ENCODE data around the gene CCBE1. TPM values are rescaled to one million over a fixed set of nuclear protein-coding genes. Genes with fewer than 3 reads are reported as not detected.

Gene CCBE1
- total RNA-seq, 1 donor from 2014 or later, result 4.1 TPM

DNA sequence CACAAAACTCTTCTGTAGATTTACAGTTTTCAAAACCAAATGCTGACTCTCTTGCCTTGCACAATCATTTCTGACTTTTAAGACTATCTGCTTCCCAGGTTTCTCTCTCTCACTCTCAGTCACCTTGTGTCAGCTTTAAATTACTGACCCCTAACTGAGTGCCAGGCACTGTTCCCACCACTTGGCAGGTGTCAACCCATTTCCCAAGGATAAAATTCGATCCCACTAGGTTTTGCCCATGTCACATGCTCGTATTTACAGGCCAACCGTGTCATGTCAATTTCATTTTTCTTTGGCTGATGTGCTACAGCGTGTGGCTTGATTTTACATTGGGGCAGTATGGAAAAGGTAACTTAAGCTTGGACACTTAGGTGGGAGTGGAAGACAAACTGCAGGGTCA is 312.0 kb downstream of the CCBE1 start:
- Histone ChIP-seq H3K4me3 (ENCODE audit: insufficient read depth, low read depth, low read length) (no peak overlapping the region), H3K36me3 (ENCODE audit: insufficient read depth, low read length) (no peaks in the 10 kb centered on the region), H3K9ac (ENCODE audit: low read length) (no peak overlapping the region), H4K20me1 (ENCODE audit: insufficient read depth, low read length) (no peaks in the 10 kb centered on the region), H3K27me3 (ENCODE audit: insufficient read depth, low read length) (peaks cover 6% of the 10 kb centered on the region), H3K27ac (ENCODE audit: low read depth, low read length) (no peak overlapping the region), H3K79me2 (ENCODE audit: insufficient read depth, low read length) (no peaks in the 10 kb centered on the region), H3K4me1 (ENCODE audit: insufficient read depth, low read length) (no peaks in the 10 kb centered on the region), H3K9me3 (ENCODE audit: insufficient read depth, low read depth, low read length) (no peaks in the 10 kb centered on the region), H3K4me2 (ENCODE audit: low read length) (no peak overlapping the region), H2AFZ (ENCODE audit: low read depth, low read length) (no peak overlapping the region)
- FAIRE-seq (no peak), DNase-seq (ENCODE audit: low read depth) (no peak)
- Mint-ChIP-seq H3K27ac (ENCODE audit: unreplicated experiment) (no peak overlapping the region), H3K9me3 (ENCODE audit: unreplicated experiment) (peaks cover 2% of the 10 kb centered on the region), H3K4me1 (ENCODE audit: low read depth, unreplicated experiment) (peaks cover 4% of the 10 kb centered on the region), H3K36me3 (ENCODE audit: low read depth, unreplicated experiment) (no peaks in the 10 kb centered on the region), H3K4me3 (ENCODE audit: unreplicated experiment) (no peak overlapping the region), H3K27me3 (ENCODE audit: low read depth, unreplicated experiment) (peaks cover 8% of the 10 kb centered on the region)
- no peak for TF ChIP-seq EZH2 (IDR thresholded peaks at IDR 0.05; ENCODE audit: insufficient read depth, low read length)
- TF ChIP-seq, protein P1, sequence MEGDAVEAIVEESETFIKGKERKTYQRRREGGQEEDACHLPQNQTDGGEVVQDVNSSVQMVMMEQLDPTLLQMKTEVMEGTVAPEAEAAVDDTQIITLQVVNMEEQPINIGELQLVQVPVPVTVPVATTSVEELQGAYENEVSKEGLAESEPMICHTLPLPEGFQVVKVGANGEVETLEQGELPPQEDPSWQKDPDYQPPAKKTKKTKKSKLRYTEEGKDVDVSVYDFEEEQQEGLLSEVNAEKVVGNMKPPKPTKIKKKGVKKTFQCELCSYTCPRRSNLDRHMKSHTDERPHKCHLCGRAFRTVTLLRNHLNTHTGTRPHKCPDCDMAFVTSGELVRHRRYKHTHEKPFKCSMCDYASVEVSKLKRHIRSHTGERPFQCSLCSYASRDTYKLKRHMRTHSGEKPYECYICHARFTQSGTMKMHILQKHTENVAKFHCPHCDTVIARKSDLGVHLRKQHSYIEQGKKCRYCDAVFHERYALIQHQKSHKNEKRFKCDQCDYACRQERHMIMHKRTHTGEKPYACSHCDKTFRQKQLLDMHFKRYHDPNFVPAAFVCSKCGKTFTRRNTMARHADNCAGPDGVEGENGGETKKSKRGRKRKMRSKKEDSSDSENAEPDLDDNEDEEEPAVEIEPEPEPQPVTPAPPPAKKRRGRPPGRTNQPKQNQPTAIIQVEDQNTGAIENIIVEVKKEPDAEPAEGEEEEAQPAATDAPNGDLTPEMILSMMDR (IDR thresholded peaks at IDR 0.05; ENCODE audit: insufficient read depth, low read depth, low read length), result no peak

GRCh38 chr18:59383851-59384250 is 313.4 kb downstream of the CCBE1 start:
- TF ChIP-seq, protein P1 (IDR thresholded peaks at IDR 0.05; ENCODE audit: insufficient read depth, low read depth, low read length), result no peak
- no peak for TF ChIP-seq EZH2 (IDR thresholded peaks at IDR 0.05; ENCODE audit: insufficient read depth, low read length)
- Histone ChIP-seq H3K27me3 (ENCODE audit: insufficient read depth, low read length) (peaks cover 11% of the 10 kb centered on the region), H3K4me3 (ENCODE audit: insufficient read depth, low read depth, low read length) (no peak overlapping the region), H2AFZ (ENCODE audit: low read depth, low read length) (no peak overlapping the region), H3K36me3 (ENCODE audit: insufficient read depth, low read length) (no peaks in the 10 kb centered on the region), H3K4me2 (ENCODE audit: low read length) (no peak overlapping the region), H3K9ac (ENCODE audit: low read length) (no peak overlapping the region), H4K20me1 (ENCODE audit: insufficient read depth, low read length) (no peaks in the 10 kb centered on the region), H3K4me1 (ENCODE audit: insufficient read depth, low read length) (no peaks in the 10 kb centered on the region), H3K79me2 (ENCODE audit: insufficient read depth, low read length) (no peaks in the 10 kb centered on the region), H3K9me3 (ENCODE audit: insufficient read depth, low read depth, low read length) (no peaks in the 10 kb centered on the region), H3K27ac (ENCODE audit: low read depth, low read length) (no peak overlapping the region)
- DNase-seq (ENCODE audit: low read depth) (no peak), FAIRE-seq (no peak)
- H3K9me3 Mint-ChIP-seq (ENCODE audit: unreplicated experiment), result peaks cover 6% of the 10 kb centered on the region
- H3K36me3 Mint-ChIP-seq (ENCODE audit: low read depth, unreplicated experiment), result no peaks in the 10 kb centered on the region
- peaks cover 3% of the 10 kb centered on the region for H3K4me1 Mint-ChIP-seq (ENCODE audit: low read depth, unreplicated experiment)
- peaks cover 11% of the 10 kb centered on the region for H3K27me3 Mint-ChIP-seq (ENCODE audit: low read depth, unreplicated experiment)
- H3K27ac Mint-ChIP-seq (ENCODE audit: unreplicated experiment), result no peak overlapping the region
- H3K4me3 Mint-ChIP-seq (ENCODE audit: unreplicated experiment), result no peak overlapping the region

DNA sequence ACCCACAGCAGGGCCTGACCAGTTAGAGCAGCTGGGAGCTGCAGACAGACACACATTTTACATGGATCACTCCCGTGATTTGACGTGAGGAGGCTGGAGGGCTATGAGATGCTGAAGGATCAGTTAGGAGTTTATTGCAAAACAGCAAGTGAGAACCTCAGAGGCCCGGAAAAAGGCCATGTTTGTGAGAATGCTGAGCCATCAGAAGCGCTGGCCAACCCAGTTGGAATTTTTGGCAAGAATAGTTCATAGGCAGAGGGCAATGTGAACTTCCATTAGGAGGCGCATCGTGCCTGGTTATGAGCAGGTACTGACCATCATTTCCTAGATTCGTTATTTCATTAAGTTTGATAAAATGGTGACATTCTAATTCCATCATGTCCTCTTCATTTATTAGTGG is 314.8 kb downstream of the CCBE1 start:
- H3K27ac ChIP-seq (ENCODE audit: low read depth, low read length), result no peak overlapping the region
- FAIRE-seq, result no peak
- DNase-seq (ENCODE audit: low read depth), result no peak
- peaks cover 19% of the 10 kb centered on the region for H3K27me3 ChIP-seq (ENCODE audit: insufficient read depth, low read length)
- H3K4me1 ChIP-seq (ENCODE audit: insufficient read depth, low read length), result no peaks in the 10 kb centered on the region
- no peak overlapping the region for H3K27ac Mint-ChIP-seq (ENCODE audit: unreplicated experiment)
- H4K20me1 ChIP-seq (ENCODE audit: insufficient read depth, low read length), result no peaks in the 10 kb centered on the region
- H3K4me1 Mint-ChIP-seq (ENCODE audit: low read depth, unreplicated experiment), result peaks cover 2% of the 10 kb centered on the region
- H3K4me3 Mint-ChIP-seq (ENCODE audit: unreplicated experiment), result no peak overlapping the region
- H2AFZ ChIP-seq (ENCODE audit: low read depth, low read length), result no peak overlapping the region
- no peaks in the 10 kb centered on the region for H3K79me2 ChIP-seq (ENCODE audit: insufficient read depth, low read length)
- no peak overlapping the region for H3K4me2 ChIP-seq (ENCODE audit: low read length)
- no peak overlapping the region for H3K9ac ChIP-seq (ENCODE audit: low read length)
- H3K9me3 ChIP-seq (ENCODE audit: insufficient read depth, low read depth, low read length), result no peaks in the 10 kb centered on the region
- H3K36me3 ChIP-seq (ENCODE audit: insufficient read depth, low read length), result no peaks in the 10 kb centered on the region
- peaks cover 6% of the 10 kb centered on the region for H3K9me3 Mint-ChIP-seq (ENCODE audit: unreplicated experiment)
- TF ChIP-seq, protein P1 (IDR thresholded peaks at IDR 0.05; ENCODE audit: insufficient read depth, low read depth, low read length), result no peak
- no peak for TF ChIP-seq EZH2 (IDR thresholded peaks at IDR 0.05; ENCODE audit: insufficient read depth, low read length)
- H3K27me3 Mint-ChIP-seq (ENCODE audit: low read depth, unreplicated experiment), result peaks cover 11% of the 10 kb centered on the region
- H3K36me3 Mint-ChIP-seq (ENCODE audit: low read depth, unreplicated experiment), result no peaks in the 10 kb centered on the region
- no peak overlapping the region for H3K4me3 ChIP-seq (ENCODE audit: insufficient read depth, low read depth, low read length)
